A673 (cell line): Measurements from ENCODE around the gene GRID1. TPM values are rescaled to one million over a fixed set of nuclear protein-coding genes. Genes with fewer than 3 reads are reported as not detected.

Source experiments
- BruUV-seq: library from RNA; stranded (reverse); fragments of 400-500 nt; replicated peaks from 2 replicates; lab custom pipeline; 2021; lab: Mats Ljungman, UMichigan
- CTCF ChIA-PET: fragments of 300-600 bp; sonication (Branson Sonifier 250); formaldehyde crosslinking; loops from one replicate; lab custom pipeline; 2022; ENCODE audit warnings: antibody characterized with exemption; lab: Charles Lee
- POLR2A ChIA-PET: fragments of 300-600 bp; sonication (Branson Sonifier 250); formaldehyde crosslinking; loops from one replicate; lab custom pipeline; 2022; ENCODE audit warnings: antibody characterized with exemption; ENCODE audit not compliant: low non-redundant PET; lab: Charles Lee
- DNase-seq: peaks from one replicate; pipeline ENCODE4 v3.0.0-alpha.2; 2015; ENCODE audit warnings: low spot score
- H3K27ac ChIP-seq: fragments of 200-600 bp; sonication (generic); 2 replicates; pipeline ENCODE4 v1.5.1; 2016; ENCODE audit warnings: mixed run types, low read depth, mild to moderate bottlenecking, mixed read lengths, antibody characterized with exemption, low read length; ENCODE audit not compliant: poor library complexity, severe bottlenecking
- H3K27me3 ChIP-seq: fragments of 200-600 bp; sonication (generic); replicated peaks from 2 replicates; pipeline ENCODE4 v1.6.1; 2017; ENCODE audit warnings: mixed run types, low read depth, mild to moderate bottlenecking, mixed read lengths, antibody characterized with exemption, low read length; ENCODE audit not compliant: insufficient read depth, poor library complexity
- H3K36me3 ChIP-seq: fragments of 200-600 bp; sonication (generic); 2 replicates; pipeline ENCODE4 v1.6.1; 2016; ENCODE audit warnings: mixed run types, mild to moderate bottlenecking, mixed read lengths, antibody characterized with exemption, low read length; ENCODE audit not compliant: insufficient read depth, poor library complexity, severe bottlenecking
- H3K4me1 ChIP-seq: fragments of 200-600 bp; sonication (generic); 2 replicates; pipeline ENCODE4 v1.6.1; 2017; ENCODE audit warnings: mixed run types, mild to moderate bottlenecking, mixed read lengths, antibody characterized with exemption, low read length; ENCODE audit not compliant: insufficient read depth, poor library complexity, severe bottlenecking
- H3K4me3 ChIP-seq: fragments of 200-600 bp; sonication (generic); 2 replicates; pipeline ENCODE4 v1.5.1; 2016; ENCODE audit warnings: low read depth, mixed run types, mild to moderate bottlenecking, mixed read lengths, low read length; ENCODE audit not compliant: poor library complexity, severe bottlenecking
- H3K9me3 ChIP-seq: fragments of 200-600 bp; sonication (generic); 2 replicates; pipeline ENCODE4 v1.6.1; 2016; ENCODE audit warnings: mixed run types, low read depth, mild to moderate bottlenecking, mixed read lengths, antibody characterized with exemption, low read length; ENCODE audit not compliant: poor library complexity, severe bottlenecking
- CTCF ChIP-seq: fragments of 300-800, 200-600 bp; sonication (generic); conservative IDR thresholded peaks from 2 replicates; pipeline ENCODE4 v1.5.1; 2017; ENCODE audit warnings: low read depth, mild to moderate bottlenecking, antibody characterized with exemption, low read length, moderate library complexity, mixed read lengths
- EZH2 ChIP-seq: fragments of 200-600 bp; sonication (generic); IDR thresholded peaks from 2 replicates; pipeline ENCODE4 v1.6.1; 2017; ENCODE audit warnings: borderline replicate concordance, low read depth, mild to moderate bottlenecking, mixed read lengths, antibody characterized with exemption, low read length; ENCODE audit not compliant: poor library complexity, severe bottlenecking
- intact Hi-C: fragments of 100-400 bp; cut with micrococcal nuclease; formaldehyde crosslinking; loops from one replicate; pipeline ENCODE4 v1.10.0; 2022; ENCODE audit not compliant: unreplicated experiment
- total RNA-seq: library from RNA; stranded (reverse); gene quantifications from 2 replicates; pipeline ENCODE4 v1.2.3, GENCODE V29; 2021

Gene GRID1
- total RNA-seq, 1 experiment from 2014 or later = not detected

GRCh38 chr10:86286236-86287109, 80.1 kb downstream of the GRID1 start:
- H3K9me3 ChIP-seq = no peaks in the 10 kb centered on the region
- POLR2A ChIA-PET = no interaction called here
- intact Hi-C loops = no loop called here
- BruUV-seq = no TSS peak
- CTCF ChIA-PET = no interaction called here
- no peak overlapping the region for H3K27ac ChIP-seq
- H3K27me3 ChIP-seq = no peaks in the 10 kb centered on the region
- H3K4me3 ChIP-seq = no peak overlapping the region
- DNase-seq = no peak
- no peaks in the 10 kb centered on the region for H3K4me1 ChIP-seq
- no peaks in the 10 kb centered on the region for H3K36me3 ChIP-seq
- TF ChIP-seq EZH2 (no peak), CTCF (no peak)

- Histone ChIP-seq H3K27ac (no peak overlapping the region), H3K4me3 (no peak overlapping the region), H3K27me3 (no peaks in the 10 kb centered on the region), H3K36me3 (no peaks in the 10 kb centered on the region), H3K9me3 (no peaks in the 10 kb centered on the region), H3K4me1 (no peaks in the 10 kb centered on the region)
- intact Hi-C loops = no loop called here
- TF ChIP-seq EZH2 = no peak
- no peak for TF ChIP-seq CTCF
- POLR2A ChIA-PET = no interaction called here
- DNase-seq = no peak
- BruUV-seq = no TSS peak
- CTCF ChIA-PET = no interaction called here
Observed at GRCh38 chr10:86285136-86285790, 81.3 kb downstream of the GRID1 start.

GRCh38 chr10:86284355-86285105, 82.1 kb downstream of the GRID1 start:
- no peak for DNase-seq
- H3K27ac ChIP-seq = no peak overlapping the region
- H3K4me1 ChIP-seq = no peaks in the 10 kb centered on the region
- ChIA-PET CTCF (no interaction called here), POLR2A (no interaction called here)
- intact Hi-C loops = no loop called here
- no peaks in the 10 kb centered on the region for H3K27me3 ChIP-seq
- TF ChIP-seq EZH2 (no peak), CTCF (no peak)
- H3K9me3 ChIP-seq = no peaks in the 10 kb centered on the region
- H3K4me3 ChIP-seq = no peak overlapping the region
- no peaks in the 10 kb centered on the region for H3K36me3 ChIP-seq
- no TSS peak for BruUV-seq
